Measurements from ENCODE around the gene EIF2A. TPM values are rescaled to one million over a fixed set of nuclear protein-coding genes. Genes with fewer than 3 reads are reported as not detected.

EIF2A gene
- total RNA-seq, 1 experiment from 2014 or later, result 604 TPM

Other genes with a start within 250 kb of the EIF2A start
- 6.2 and 8.9 TPM in 2 replicates for gene TSC22D2, start 138.5 kb upstream of the EIF2A start, total RNA-seq (2014; rRNA removed; shearing (Covaris generic))
- gene SERP1, start 291 bp upstream of the EIF2A start, total RNA-seq (2014; rRNA removed; shearing (Covaris generic)), result 178 and 187 TPM in 2 replicates
- gene SELENOT, start 56.5 kb downstream of the EIF2A start, total RNA-seq (2014; rRNA removed; shearing (Covaris generic)), result 129 and 152 TPM in 2 replicates
- gene ERICH6, start 157.1 kb downstream of the EIF2A start, total RNA-seq (2014; rRNA removed; shearing (Covaris generic)), result not detected in 2 replicates
- gene SIAH2, start 216.4 kb downstream of the EIF2A start, total RNA-seq (2014; rRNA removed; shearing (Covaris generic)), result 21.9 and 26.7 TPM in 2 replicates

All from RPMI7951 (cell line).